ENCODE measurements around the gene SAC3D1.

The SAC3D1 gene

GRCh38 chr11:65063532-65063931 lies 22.5 kb downstream of the SAC3D1 start:
- DNase-seq = no peak

GRCh38 chr11:65064847-65065240 lies 23.8 kb downstream of the SAC3D1 start:
- no peak for DNase-seq

- DNase-seq = no peak
Measured at GRCh38 chr11:65065851-65066250, 24.8 kb downstream of the SAC3D1 start.

- no peak for DNase-seq
Measured at GRCh38 chr11:65066315-65066714, 25.3 kb downstream of the SAC3D1 start.

- DNase-seq = no peak
Measured at GRCh38 chr11:65066805-65067291, 25.8 kb downstream of the SAC3D1 start.

- no peak for DNase-seq
Measured at GRCh38 chr11:65067446-65067845, 26.4 kb downstream of the SAC3D1 start.

- DNase-seq = no peak
Measured at GRCh38 chr11:65069217-65069616, 28.2 kb downstream of the SAC3D1 start.

- DNase-seq = no peak
Measured at GRCh38 chr11:65071907-65072630, 31.1 kb downstream of the SAC3D1 start.

- DNase-seq = no peak
Measured at GRCh38 chr11:65072631-65072966, 31.6 kb downstream of the SAC3D1 start.

GRCh38 chr11:65077451-65077850 lies 36.4 kb downstream of the SAC3D1 start:
- no peak for DNase-seq

- DNase-seq = peak; percentile 14
Measured at GRCh38 chr11:65078151-65078550, 37.1 kb downstream of the SAC3D1 start.

GRCh38 chr11:65078786-65079342 lies 37.9 kb downstream of the SAC3D1 start:
- no peak for DNase-seq

- no peak for DNase-seq
Measured at GRCh38 chr11:65083134-65083833, 42.3 kb downstream of the SAC3D1 start.

- DNase-seq = peak; percentile 95
Measured at GRCh38 chr11:65083834-65084597, 43.0 kb downstream of the SAC3D1 start, which contains the start of the genes CDCA5 and ZFPL1. Gene CDCA5 (minus strand): TSS chr11:65084040. CDS start chr11:65083978, 62 bp downstream. Gene ZFPL1 (plus strand): TSS chr11:65084222. CDS start chr11:65084699, 477 bp downstream.

- DNase-seq = no peak
Measured at GRCh38 chr11:65084598-65085375, 43.8 kb downstream of the SAC3D1 start.

GRCh38 chr11:65085446-65085845 lies 44.4 kb downstream of the SAC3D1 start:
- DNase-seq = no peak

GRCh38 chr11:65086809-65087208 lies 45.8 kb downstream of the SAC3D1 start:
- no peak for DNase-seq

GRCh38 chr11:65087216-65087615 lies 46.2 kb downstream of the SAC3D1 start:
- no peak for DNase-seq

- no peak for DNase-seq
Measured at GRCh38 chr11:65087827-65088226, 46.8 kb downstream of the SAC3D1 start.

- DNase-seq = no peak
Measured at GRCh38 chr11:65089621-65090020, 48.6 kb downstream of the SAC3D1 start.

GRCh38 chr11:65090628-65091027 lies 49.6 kb downstream of the SAC3D1 start:
- DNase-seq = no peak

All from fibroblast of upper back skin (primary cell).